Measurements from ENCODE around the gene TADA2A. TPM values are rescaled to one million over a fixed set of nuclear protein-coding genes. Genes with fewer than 3 reads are reported as not detected.

The TADA2A gene
- total RNA-seq, 1 experiment from 2014 or later = 29.4 TPM

GRCh38 chr17:37518826-37519225, 112.1 kb downstream of the TADA2A start:
- Histone ChIP-seq H3K36me3 (ENCODE audit: control insufficient read depth, insufficient read depth, low read length) (peaks cover 2% of the 10 kb centered on the region; the same call in 1 of the 2 replicates), H3K9me3 (no peaks in the 10 kb centered on the region), H3K4me3 (ENCODE audit: low read depth, low read length) (no peak overlapping the region), H3K4me1 (peaks cover 10% of the 10 kb centered on the region; the same call in 1 of the 2 replicates), H3K27me3 (replicated peaks; ENCODE audit: control insufficient read depth, insufficient read depth, low read length) (no peaks in the 10 kb centered on the region)
- DNase-seq = no peak
- no peaks in the 10 kb centered on the region for H3K9me3 Mint-ChIP-seq (ENCODE audit: unreplicated experiment)
- ChIA-PET CTCF (interaction anchor here (0.6 kb wide), 2 partner anchors 277 to 960 kb away, joined by 4 to 6 read pairs; no protein-coding TSS in a partner anchor), POLR2A (no interaction called here)
- no peaks in the 10 kb centered on the region for H3K27me3 Mint-ChIP-seq (ENCODE audit: insufficient read depth, unreplicated experiment)
- BruUV-seq (replicated peaks) = no TSS peak
- H3K4me1 Mint-ChIP-seq (ENCODE audit: low read depth, unreplicated experiment) = no peaks in the 10 kb centered on the region
- H3K27ac Mint-ChIP-seq (ENCODE audit: unreplicated experiment) = no peak overlapping the region
- peaks cover 47% of the 10 kb centered on the region for H3K36me3 Mint-ChIP-seq (ENCODE audit: insufficient read depth, unreplicated experiment)
- intact Hi-C loops (cut with micrococcal nuclease; ENCODE audit: unreplicated experiment) = no loop called here
- no peak for TF ChIP-seq CTCF (IDR thresholded peaks at IDR 0.05; ENCODE audit: insufficient read depth in 1 of 2, low read depth in 1 of 2, low read length in 1 of 2, severe bottlenecking in 1 of 2, unreplicated experiment in 1 of 2)
- H3K4me3 Mint-ChIP-seq (ENCODE audit: unreplicated experiment) = no peak overlapping the region

GRCh38 chr17:37519251-37519985, 112.7 kb downstream of the TADA2A start:
- peaks cover 50% of the 10 kb centered on the region for H3K36me3 Mint-ChIP-seq (ENCODE audit: insufficient read depth, unreplicated experiment)
- H3K27me3 Mint-ChIP-seq (ENCODE audit: insufficient read depth, unreplicated experiment) = no peaks in the 10 kb centered on the region
- no peaks in the 10 kb centered on the region for H3K9me3 ChIP-seq
- H3K9me3 Mint-ChIP-seq (ENCODE audit: unreplicated experiment) = no peaks in the 10 kb centered on the region
- H3K36me3 ChIP-seq (ENCODE audit: control insufficient read depth, insufficient read depth, low read length) = peaks cover 2% of the 10 kb centered on the region; the same call in 1 of the 2 replicates
- ChIA-PET POLR2A (no interaction called here), CTCF (interaction anchor here (0.6 kb wide), 2 partner anchors 278 to 961 kb away, joined by 4 to 6 read pairs; no protein-coding TSS in a partner anchor)
- peaks cover 10% of the 10 kb centered on the region; the same call in 1 of the 2 replicates for H3K4me1 ChIP-seq
- no peak overlapping the region for H3K27ac Mint-ChIP-seq (ENCODE audit: unreplicated experiment)
- no peaks in the 10 kb centered on the region for H3K4me1 Mint-ChIP-seq (ENCODE audit: low read depth, unreplicated experiment)
- intact Hi-C loops (cut with micrococcal nuclease; ENCODE audit: unreplicated experiment) = no loop called here
- H3K27me3 ChIP-seq (replicated peaks; ENCODE audit: control insufficient read depth, insufficient read depth, low read length) = no peaks in the 10 kb centered on the region
- no peak for TF ChIP-seq CTCF (IDR thresholded peaks at IDR 0.05; ENCODE audit: insufficient read depth in 1 of 2, low read depth in 1 of 2, low read length in 1 of 2, severe bottlenecking in 1 of 2, unreplicated experiment in 1 of 2)
- H3K4me3 Mint-ChIP-seq (ENCODE audit: unreplicated experiment) = no peak overlapping the region
- H3K4me3 ChIP-seq (ENCODE audit: low read depth, low read length) = no peak overlapping the region
- no TSS peak for BruUV-seq (replicated peaks)
- DNase-seq = no peak

- Histone ChIP-seq H3K9me3 (no peaks in the 10 kb centered on the region), H3K27me3 (replicated peaks; ENCODE audit: control insufficient read depth, insufficient read depth, low read length) (no peaks in the 10 kb centered on the region), H3K36me3 (ENCODE audit: control insufficient read depth, insufficient read depth, low read length) (peaks cover 2% of the 10 kb centered on the region; the same call in 1 of the 2 replicates), H3K4me3 (ENCODE audit: low read depth, low read length) (no peak overlapping the region), H3K4me1 (peaks cover 10% of the 10 kb centered on the region; the same call in 1 of the 2 replicates)
- no peak for TF ChIP-seq CTCF (IDR thresholded peaks at IDR 0.05; ENCODE audit: insufficient read depth in 1 of 2, low read depth in 1 of 2, low read length in 1 of 2, severe bottlenecking in 1 of 2, unreplicated experiment in 1 of 2)
- no TSS peak for BruUV-seq (replicated peaks)
- H3K9me3 Mint-ChIP-seq (ENCODE audit: unreplicated experiment) = no peaks in the 10 kb centered on the region
- H3K27ac Mint-ChIP-seq (ENCODE audit: unreplicated experiment) = no peak overlapping the region
- no peak overlapping the region for H3K4me3 Mint-ChIP-seq (ENCODE audit: unreplicated experiment)
- no peak for DNase-seq
- ChIA-PET POLR2A (no interaction called here), CTCF (no interaction called here)
- H3K27me3 Mint-ChIP-seq (ENCODE audit: insufficient read depth, unreplicated experiment) = no peaks in the 10 kb centered on the region
- H3K4me1 Mint-ChIP-seq (ENCODE audit: low read depth, unreplicated experiment) = no peaks in the 10 kb centered on the region
- intact Hi-C loops (cut with micrococcal nuclease; ENCODE audit: unreplicated experiment) = no loop called here
- H3K36me3 Mint-ChIP-seq (ENCODE audit: insufficient read depth, unreplicated experiment) = peaks cover 53% of the 10 kb centered on the region
Observed at GRCh38 chr17:37520174-37520573, 113.5 kb downstream of the TADA2A start.
